Type B pancreatic cell (in vitro differentiated cells): ENCODE results near the gene FOXD1. TPM values are rescaled to one million over a fixed set of nuclear protein-coding genes. Genes with fewer than 3 reads are reported as not detected.

Experiments used
- DNase-seq: peaks from one replicate; pipeline ENCODE4 v3.0.0; 2021; ENCODE audit warnings: mixed read lengths; ENCODE audit not compliant: unreplicated experiment; ENCODE audit errors: extremely low spot score
- H3K27ac Mint-ChIP-seq: 2 replicates; pipeline ENCODE4 v1.8.0; 2021; ENCODE audit warnings: mild to moderate bottlenecking, mixed read lengths
- H3K27me3 Mint-ChIP-seq: 2 replicates; pipeline ENCODE4 v1.8.0; 2021; ENCODE audit warnings: mixed read lengths
- H3K36me3 Mint-ChIP-seq: 2 replicates; pipeline ENCODE4 v1.8.0; 2021; ENCODE audit warnings: mixed read lengths
- H3K4me1 Mint-ChIP-seq: one replicate; pipeline ENCODE4 v1.8.0; 2021; ENCODE audit warnings: mixed read lengths; ENCODE audit not compliant: unreplicated experiment
- H3K4me3 Mint-ChIP-seq: 2 replicates; pipeline ENCODE4 v1.8.0; 2021; ENCODE audit warnings: mild to moderate bottlenecking, mixed read lengths
- H3K9me3 Mint-ChIP-seq: 2 replicates; pipeline ENCODE4 v1.8.0; 2021; ENCODE audit warnings: mixed read lengths
- CTCF ChIP-seq: fragments of 200-600 bp; sonication (generic); conservative IDR thresholded peaks from 2 replicates; pipeline ENCODE4 v1.5.0; 2021; ENCODE audit warnings: antibody characterized with exemption, mild to moderate bottlenecking
- total RNA-seq: library from RNA; stranded (reverse); gene quantifications from 2 replicates; pipeline ENCODE4 v1.2.1, GENCODE V29; 2021; ENCODE audit warnings: low replicate concordance

FOXD1 gene
- total RNA-seq, 1 donor from 2014 or later: 15.9 TPM

- peaks cover 27% of the 10 kb centered on the region for H3K27me3 Mint-ChIP-seq
- H3K4me1 Mint-ChIP-seq: peaks cover 10% of the 10 kb centered on the region
- DNase-seq: no peak
- TF ChIP-seq CTCF: no peak
- no peaks in the 10 kb centered on the region for H3K9me3 Mint-ChIP-seq
- no peaks in the 10 kb centered on the region for H3K36me3 Mint-ChIP-seq
- H3K4me3 Mint-ChIP-seq: no peak overlapping the region
- H3K27ac Mint-ChIP-seq: no peak overlapping the region
These were observed 42.9 kb downstream of the FOXD1 start for GRCh38 chr5:73405691-73406090.

GRCh38 chr5:73399775-73400174, 48.8 kb downstream of the FOXD1 start:
- Mint-ChIP-seq H3K9me3 (no peaks in the 10 kb centered on the region), H3K27me3 (peaks cover 36% of the 10 kb centered on the region), H3K27ac (no peak overlapping the region), H3K4me3 (no peak overlapping the region), H3K4me1 (no peaks in the 10 kb centered on the region), H3K36me3 (no peaks in the 10 kb centered on the region)
- no peak for DNase-seq
- no peak for TF ChIP-seq CTCF

Other genes with a start within 250 kb of the FOXD1 start
- 578 and 664 TPM in 2 replicates for gene BTF3, start 49.7 kb upstream of the FOXD1 start, total RNA-seq
- gene ANKRA2, start 116.9 kb upstream of the FOXD1 start, total RNA-seq: 23.2 and 26.0 TPM in 2 replicates
- 15.7 and 22.7 TPM in 2 replicates for gene UTP15, start 117.0 kb upstream of the FOXD1 start, total RNA-seq
- 24.9 and 44.1 TPM in 2 replicates for gene ARHGEF28, start 177.4 kb upstream of the FOXD1 start, total RNA-seq